HepG2 (cell line): Measurements from ENCODE around the gene IMPACT. TPM values are rescaled to one million over a fixed set of nuclear protein-coding genes. Genes with fewer than 3 reads are reported as not detected.

ENCODE experiments used
- ARNT ChIP-seq: fragments of 450-650 bp; IDR thresholded peaks from 2 replicates; pipeline ENCODE4 v1.6.1; 2017
- ATM ChIP-seq: fragments of 450-650 bp; IDR thresholded peaks from 2 replicates; pipeline ENCODE4 v1.7.1; 2017; ENCODE audit warnings: mild to moderate bottlenecking, borderline replicate concordance
- CREB3 ChIP-seq: sonication (generic); formaldehyde crosslinking; IDR thresholded peaks from 2 replicates; pipeline ENCODE4 v1.5.0; 2020; ENCODE audit warnings: missing genetic modification reagents
- FOXP4 ChIP-seq: sonication (generic); formaldehyde crosslinking; IDR thresholded peaks from 2 replicates; pipeline ENCODE4 v1.4.0; 2020; ENCODE audit warnings: missing genetic modification reagents
- MAZ ChIP-seq, 2 experiments: sonication (generic) in 1 of 2; formaldehyde crosslinking in 1 of 2; IDR thresholded peaks; 2 replicates each; pipeline versions ENCODE4 v1.5.0 to v1.6.1; 2012 to 2020; ENCODE audit warnings: low read depth in 2 of 2, mild to moderate bottlenecking in 2 of 2, borderline replicate concordance in 1 of 2, improper control_type of control experiment in 1 of 2, low read length in 1 of 2, missing genetic modification reagents in 1 of 2, moderate library complexity in 1 of 2
- NFAT5 ChIP-seq: sonication (generic); formaldehyde crosslinking; IDR thresholded peaks from 2 replicates; pipeline ENCODE4 v1.4.0; 2020; ENCODE audit warnings: missing genetic modification reagents
- RERE ChIP-seq: IDR thresholded peaks from 2 replicates; pipeline ENCODE4 v1.6.1; 2016; ENCODE audit warnings: low read depth, missing genetic modification reagents, missing compliant biosample characterization
- SRSF9 ChIP-seq: fragments of 200-400 bp; formaldehyde crosslinking; IDR thresholded peaks from 2 replicates; pipeline ENCODE4 v1.6.1; 2018; ENCODE audit warnings: borderline replicate concordance, mild to moderate bottlenecking, low read depth, low read length; ENCODE audit not compliant: insufficient read depth, poor library complexity, severe bottlenecking
- ZNF136 ChIP-seq: sonication (generic); formaldehyde crosslinking; IDR thresholded peaks from 2 replicates; pipeline ENCODE4 v1.8.1; 2022; ENCODE audit warnings: low read depth, mild to moderate bottlenecking, moderate library complexity, missing genetic modification reagents
- ZNF17 ChIP-seq: sonication (generic); formaldehyde crosslinking; IDR thresholded peaks from 2 replicates; pipeline ENCODE4 v1.5.0; 2020; ENCODE audit warnings: mild to moderate bottlenecking, missing genetic modification reagents
- ZNF414 ChIP-seq: sonication (generic); formaldehyde crosslinking; IDR thresholded peaks from 2 replicates; pipeline ENCODE4 v1.5.0; 2020; ENCODE audit warnings: missing genetic modification reagents
- ZNF839 ChIP-seq: sonication (generic); formaldehyde crosslinking; IDR thresholded peaks from 2 replicates; pipeline ENCODE4 v1.4.0; 2020; ENCODE audit warnings: missing genetic modification reagents, mild to moderate bottlenecking, borderline replicate concordance
- polyA plus RNA-seq, 8 experiments: library from polyadenylated mRNA; depleted of rRNA in 3 of 8; stranded (reverse) in 7 of 8; unstranded in 1 of 8; fragments of >200 nt; fragmentation: Illumina TruSeq in 4 of 8; extraction: Trizol in 4 of 8; gene quantifications; 2 replicates each; pipeline versions ENCODE4 v1.2.1 to v1.2.3, GENCODE V29; 2011 to 2016; ENCODE audit warnings: low read depth in 4 of 8, missing spikeins in 1 of 8, mixed read lengths in 1 of 8; ENCODE audit not compliant: insufficient read depth in 1 of 8
- total RNA-seq, 5 experiments: library from RNA; depleted of rRNA; stranded (reverse); fragments of >200 nt; fragmentation: Illumina TruSeq; extraction: Trizol; gene quantifications; 2 replicates each; pipeline ENCODE4 v1.2.3, GENCODE V29; 2016; ENCODE audit warnings: low read depth in 1 of 5

The IMPACT gene
- total and polyA plus RNA-seq, 2 of the 13 experiments (the other 11 are each of a cell fraction or from before 2014, with no cell fraction given), result 5.0 to 7.7 TPM

- TF ChIP-seq NFAT5 (CRISPR knock-in tag) (peak; percentile 22; the same call in 1 of the 2 replicates), ZNF136 (no peak), ZNF414 (CRISPR knock-in tag) (no peak), MAZ (IDR thresholded peaks at IDR 0.05; ENCODE audit: borderline replicate concordance, low read depth, low read length) (no peak), MAZ (CRISPR knock-in tag; IDR thresholded peaks at IDR 0.05; ENCODE audit: low read depth) (peak; percentile 66; the same call in 1 of the 2 replicates), CREB3 (CRISPR knock-in tag) (no peak), ZNF17 (CRISPR knock-in tag) (no peak), ZNF839 (no peak), RERE (CRISPR knock-in tag) (no peak), ATM (no peak), ARNT (no peak), SRSF9 (no peak), FOXP4 (CRISPR knock-in tag) (no peak)
These were observed at the start of gene IMPACT (continued) for GRCh38 chr18:24426398-24427294.
